Hypothalamus (tissue), 51 donors: Measurements from ENCODE around the gene PLA2G2A.
"Not testable (repeated sequence)": the region's sequence is repeated elsewhere in the genome, so short reads cannot be mapped to it uniquely, and the experiment has no call there.

Experiments used
- DNase-seq, 51 donors: peaks; one replicate each; lab custom pipeline; 2025; lab: John Stamatoyannopoulos, UW

PLA2G2A gene, protein sequence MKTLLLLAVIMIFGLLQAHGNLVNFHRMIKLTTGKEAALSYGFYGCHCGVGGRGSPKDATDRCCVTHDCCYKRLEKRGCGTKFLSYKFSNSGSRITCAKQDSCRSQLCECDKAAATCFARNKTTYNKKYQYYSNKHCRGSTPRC

GRCh38 chr1:19979494-19979977, at the start of gene PLA2G2A:
TSS of gene PLA2G2A (minus strand) at chr1:19979618. CDS start at chr1:19978773, 845 bp downstream.
- no peak for DNase-seq

DNA sequence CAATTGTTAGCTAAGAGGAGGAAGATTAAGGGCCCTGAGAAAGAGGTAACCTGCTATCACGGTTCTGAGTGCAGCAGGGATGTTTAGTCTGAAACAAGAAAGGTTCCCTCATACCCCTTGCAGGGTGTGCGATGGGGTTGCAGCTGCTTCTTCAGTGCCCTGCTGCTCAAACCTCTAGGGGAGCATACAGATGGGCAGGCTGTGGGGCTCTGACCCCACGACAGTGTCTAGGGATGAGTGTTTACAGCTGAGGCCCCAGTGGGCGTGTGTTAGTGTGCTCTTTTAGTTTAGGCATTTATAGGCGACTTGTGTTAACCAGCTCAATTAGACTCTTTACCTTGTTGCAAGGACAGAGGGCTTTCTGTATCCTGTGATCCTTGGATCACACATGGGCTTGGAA, 49.3 kb upstream of the PLA2G2A start:
- DNase-seq = no peak

GRCh38 chr1:20028125-20028524, 48.7 kb upstream of the PLA2G2A start:
- no peak for DNase-seq

- DNase-seq = no peak
These were observed 38.3 kb upstream of the PLA2G2A start for GRCh38 chr1:20017741-20018140.

DNA sequence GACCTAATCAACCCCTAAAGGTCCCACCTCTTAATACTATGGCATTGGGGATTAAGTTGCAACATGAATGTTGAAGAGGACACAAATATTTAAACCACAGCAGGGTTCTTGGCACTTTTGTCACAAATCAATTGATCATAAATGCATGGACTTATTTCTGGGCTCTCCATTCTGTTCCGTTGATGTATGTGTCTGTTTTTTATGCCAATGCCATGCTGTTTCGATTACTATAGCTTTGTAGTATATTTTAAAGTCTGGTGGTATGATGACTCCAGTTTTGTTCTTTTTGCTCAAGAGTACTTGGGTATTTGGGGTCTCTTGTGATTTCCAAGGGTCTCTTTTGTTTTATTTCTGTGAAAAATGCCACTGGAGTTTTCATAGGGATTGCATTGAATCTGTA, 34.7 kb upstream of the PLA2G2A start:
- no peak for DNase-seq

DNA sequence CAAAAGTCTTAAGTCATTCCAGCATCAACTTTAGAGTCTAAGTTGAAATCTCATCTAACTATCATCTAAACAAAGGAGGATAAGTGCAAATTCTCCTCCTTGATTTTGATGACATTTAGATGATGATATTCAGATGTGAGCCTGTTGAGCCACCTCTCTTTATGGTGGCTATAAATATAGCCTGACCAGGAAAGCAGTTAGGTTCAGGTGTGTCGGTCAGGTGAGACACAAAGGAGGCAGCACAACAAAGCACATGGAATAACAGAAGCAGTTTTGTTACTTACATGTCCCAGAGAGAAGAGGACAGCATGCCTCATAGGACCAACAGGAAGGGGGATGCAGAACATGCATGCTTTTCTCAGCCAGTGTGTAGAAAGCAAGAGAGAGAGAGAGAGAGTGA, 30.6 kb upstream of the PLA2G2A start:
- DNase-seq = no peak

DNA sequence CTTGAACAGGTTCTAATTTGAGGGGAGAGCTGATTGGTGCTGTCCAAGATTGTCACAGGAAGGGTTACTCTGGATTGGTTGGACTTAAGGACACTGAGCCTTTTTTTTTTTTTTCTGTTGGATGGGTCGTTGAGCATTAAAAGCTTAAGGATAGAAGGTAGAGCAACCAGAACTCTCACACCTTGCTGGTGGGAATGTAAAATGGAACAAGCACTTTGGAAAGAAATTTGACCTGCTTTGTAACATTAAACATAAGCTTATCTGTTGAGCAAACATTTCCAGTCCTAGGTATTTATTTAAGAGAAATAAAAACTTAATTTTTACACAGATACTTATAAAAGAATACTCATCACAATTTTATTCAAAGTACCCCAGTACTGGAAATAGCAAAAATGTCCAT, 29.8 kb upstream of the PLA2G2A start:
- no peak for DNase-seq

GRCh38 chr1:20008391-20008841, 29.0 kb upstream of the PLA2G2A start:
- peak in 1 of 51 donors; percentile 0 for DNase-seq

GRCh38 chr1:19998823-19999222, 19.4 kb upstream of the PLA2G2A start:
- DNase-seq = not testable (repeated sequence)

DNA sequence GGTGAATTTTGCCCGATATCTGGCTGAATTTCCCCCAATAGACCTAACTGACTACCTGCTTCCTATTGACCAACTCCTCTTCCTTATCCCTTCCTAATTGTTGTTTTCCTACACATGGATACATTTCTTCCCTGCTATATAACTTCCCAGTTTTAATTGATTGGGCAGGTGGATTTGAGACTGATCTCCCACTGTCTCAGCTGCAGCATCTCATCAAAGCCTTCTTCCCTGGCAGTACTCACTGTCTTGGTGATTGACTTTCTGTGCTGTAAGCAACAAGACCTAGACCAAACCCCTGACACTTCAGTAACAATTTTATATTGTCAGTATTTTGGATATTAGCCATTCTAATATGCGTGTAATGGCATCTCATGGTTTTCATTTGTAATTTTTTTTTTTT, 11.3 kb upstream of the PLA2G2A start:
- no peak for DNase-seq

GRCh38 chr1:19990182-19990582, 10.8 kb upstream of the PLA2G2A start:
- not testable (repeated sequence) for DNase-seq

GRCh38 chr1:19988267-19989006, 9.0 kb upstream of the PLA2G2A start:
- DNase-seq = no peak

- DNase-seq = no peak
These were observed 8.3 kb upstream of the PLA2G2A start for GRCh38 chr1:19987719-19988118.

GRCh38 chr1:19984409-19985016, 5.1 kb upstream of the PLA2G2A start:
- not testable (repeated sequence) for DNase-seq

DNA sequence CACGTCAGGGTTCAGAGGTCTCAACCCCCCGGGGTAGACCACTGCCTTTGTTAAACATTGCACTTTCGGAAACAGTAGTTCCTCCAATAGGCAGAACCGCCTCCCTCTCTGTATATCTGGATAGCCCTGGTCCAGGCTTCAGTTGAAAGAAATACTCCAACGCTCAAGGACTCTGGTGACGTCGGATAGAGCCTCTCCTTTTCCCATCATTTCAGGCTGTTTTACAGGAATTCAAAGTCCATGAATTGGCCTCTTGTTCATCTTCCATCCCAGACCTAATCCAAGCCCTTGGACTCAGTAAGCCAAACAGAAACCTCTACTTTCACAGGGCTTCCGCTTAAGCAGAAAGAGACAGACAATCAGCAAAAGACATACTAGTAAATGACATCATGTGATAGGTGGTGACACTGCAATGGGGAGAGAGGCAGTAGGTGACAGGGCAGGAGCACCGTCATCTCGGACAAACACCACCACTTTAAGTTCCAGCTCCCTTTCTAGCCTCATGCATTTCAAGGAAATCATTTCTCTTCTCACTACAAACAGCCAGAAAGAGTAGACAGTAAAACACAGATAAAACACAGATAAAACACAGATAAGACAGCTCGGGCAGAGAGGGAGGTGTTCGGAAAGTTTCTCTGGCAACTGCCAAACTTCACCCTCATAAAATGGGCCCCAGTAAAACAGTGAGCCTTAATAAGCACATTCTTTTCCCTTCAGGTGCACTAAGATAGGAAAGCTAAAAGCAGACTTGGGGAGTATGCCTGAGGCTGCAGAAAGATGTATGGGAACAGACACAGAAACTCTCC, 2.3 kb upstream of the PLA2G2A start:
- DNase-seq = no peak

GRCh38 chr1:19981170-19981506, 1.7 kb upstream of the PLA2G2A start:
- no peak for DNase-seq

DNA sequence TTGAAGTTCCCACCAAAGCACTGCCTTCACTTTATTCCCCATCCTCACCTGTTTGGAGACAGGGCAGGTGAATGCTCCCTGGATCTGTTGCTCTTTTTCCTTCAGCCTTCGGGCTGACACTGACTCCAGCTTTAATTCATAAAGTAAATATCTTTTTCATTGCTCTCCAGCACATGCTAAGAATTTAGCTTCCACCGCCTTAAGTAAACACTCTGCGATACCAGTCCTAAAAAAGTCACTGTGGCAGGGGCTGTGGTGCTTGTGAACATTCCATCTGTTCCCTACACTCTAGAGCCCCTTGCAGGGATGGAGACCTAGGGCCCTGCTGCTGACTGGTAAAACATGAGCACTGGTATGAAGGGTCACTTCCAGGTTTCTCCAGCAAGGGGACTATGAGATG, 896 bp upstream of the PLA2G2A start:
- no peak for DNase-seq

GRCh38 chr1:19978143-19978542, 1.3 kb downstream of the PLA2G2A start:
- DNase-seq = no peak

- no peak for DNase-seq
These were observed 3.0 kb downstream of the PLA2G2A start for GRCh38 chr1:19976317-19977003.

GRCh38 chr1:19975423-19976193, 3.8 kb downstream of the PLA2G2A start:
- DNase-seq = no peak
